A549 (cell line): ENCODE data around the gene GRID2. TPM values are rescaled to one million over a fixed set of nuclear protein-coding genes. Genes with fewer than 3 reads are reported as not detected.

Experiments used
- ATAC-seq, 2 experiments: fragments of 200-7000 bp in 1 of 2; fragments of >200 bp in 1 of 2; cut with Nextera tagmentation in 1 of 2; cut with Tn5 transposase in 1 of 2; 3 replicates each; pipeline versions ENCODE4 v1.8.0 to v1.9.1; 2018 to 2020; ENCODE audit warnings: mild to moderate bottlenecking in 1 of 2, moderate library complexity in 1 of 2
- CTCF ChIA-PET: fragments of 300-600 bp; sonication (Branson Sonifier 250); formaldehyde crosslinking; extraction: SDS; loops from one replicate; lab custom pipeline; 2021; ENCODE audit warnings: antibody characterized with exemption, inconsistent platforms; lab: Yijun Ruan, JAX
- POLR2A ChIA-PET: fragments of 350-600 bp; formaldehyde crosslinking; extraction: SDS; loops from one replicate; lab custom pipeline; 2021; ENCODE audit warnings: antibody characterized with exemption, inconsistent platforms; lab: Yijun Ruan, JAX
- DNase-seq, 2 experiments: peaks; one replicate each; pipeline versions ENCODE4 v3.0.0 to v3.0.0-alpha.2; 2011 to 2016; ENCODE audit warnings: low read depth in 1 of 2, low spot score in 1 of 2
- FAIRE-seq: peaks from 2 replicates; lab custom pipeline; 2011; peaks lifted over from hg19 to GRCh38; lab: Jason Lieb, UNC
- H3K27ac ChIP-seq, 2 experiments: fragments of >200 bp; sonication (Bioruptor Twin); formaldehyde crosslinking; 3 replicates each; pipeline ENCODE4 v1.5.1; 2016 to 2017
- H3K4me1 ChIP-seq: fragments of >200 bp; sonication (Bioruptor Twin); formaldehyde crosslinking; 3 replicates; pipeline ENCODE4 v1.6.1; 2016
- H3K4me2 ChIP-seq: fragments of >200 bp; sonication (Bioruptor Twin); formaldehyde crosslinking; 3 replicates; pipeline ENCODE4 v1.6.1; 2016
- H3K4me3 ChIP-seq: fragments of >200 bp; sonication (Bioruptor Twin); formaldehyde crosslinking; 3 replicates; pipeline ENCODE4 v1.5.1; 2016
- H3K9me3 ChIP-seq: fragments of >200 bp; sonication (Bioruptor Twin); formaldehyde crosslinking; 3 replicates; pipeline ENCODE4 v1.6.1; 2016
- BHLHE40 ChIP-seq: IDR thresholded peaks from 2 replicates; pipeline ENCODE4 v1.6.1; 2012; ENCODE audit warnings: low read depth, low read length, inconsistent platforms
- CHD2 ChIP-seq: fragments of 150-350 bp; IDR thresholded peaks from 2 replicates; pipeline ENCODE4 v1.6.1; 2014; ENCODE audit warnings: low read length; ENCODE audit not compliant: partially characterized antibody
- EHF ChIP-seq: fragments of 250-450 bp; sonication (Bioruptor Pico); IDR thresholded peaks from 2 replicates; pipeline ENCODE4 v1.5.0; 2020; ENCODE audit warnings: mild to moderate bottlenecking
- FOSB ChIP-seq: fragments of 250-450 bp; sonication (Bioruptor Pico); IDR thresholded peaks from 2 replicates; pipeline ENCODE4 v1.5.0; 2020; ENCODE audit warnings: mild to moderate bottlenecking, moderate library complexity
- FOSL2 ChIP-seq, 2 experiments: fragments of 450-650 bp in 1 of 2; fragments of >200 bp in 1 of 2; sonication (Bioruptor Twin) in 1 of 2; formaldehyde crosslinking; IDR thresholded peaks; 2 replicates each; pipeline versions ENCODE4 v1.5.0 to v1.6.1; 2016 to 2020; ENCODE audit warnings: mild to moderate bottlenecking in 1 of 2, moderate library complexity in 1 of 2
- HOXA7 ChIP-seq: fragments of 250-450 bp; sonication (Bioruptor Pico); IDR thresholded peaks from 2 replicates; pipeline ENCODE4 v1.5.0; 2020; ENCODE audit warnings: mild to moderate bottlenecking, moderate library complexity
- JUNB ChIP-seq: fragments of >200 bp; sonication (Bioruptor Twin); formaldehyde crosslinking; IDR thresholded peaks from 2 replicates; pipeline ENCODE4 v1.6.1; 2016
- KDM1A ChIP-seq: fragments of 200-600 bp; sonication (generic); IDR thresholded peaks from 2 replicates; pipeline ENCODE4 v1.6.1; 2016; ENCODE audit warnings: low read depth, mild to moderate bottlenecking
- MYC ChIP-seq: IDR thresholded peaks from 2 replicates; pipeline ENCODE4 v1.6.1; 2012; ENCODE audit warnings: mild to moderate bottlenecking, inconsistent platforms, low read length, improper control_type of control experiment, borderline replicate concordance
- PHF8 ChIP-seq: fragments of 200-600 bp; sonication (generic); IDR thresholded peaks from 2 replicates; pipeline ENCODE4 v1.6.1; 2016; ENCODE audit warnings: low read depth, mild to moderate bottlenecking, antibody characterized with exemption, moderate library complexity, borderline replicate concordance
- POLR2AphosphoS2 ChIP-seq: conservative IDR thresholded peaks from 2 replicates; pipeline ENCODE4 v1.6.1; 2012; ENCODE audit warnings: low read length, improper control_type of control experiment, inconsistent platforms
- RCOR1 ChIP-seq: fragments of 150-350 bp; IDR thresholded peaks from 2 replicates; pipeline ENCODE4 v1.6.1; 2014; ENCODE audit warnings: antibody characterized with exemption, low read length, low read depth
- TP53 ChIP-seq: fragments of 250-450 bp; sonication (Bioruptor Pico); IDR thresholded peaks from 2 replicates; pipeline ENCODE4 v1.5.0; 2021; ENCODE audit warnings: mild to moderate bottlenecking, moderate library complexity
- ZNF302 ChIP-seq: fragments of 250-450 bp; sonication (Bioruptor Pico); IDR thresholded peaks from 2 replicates; pipeline ENCODE4 v1.9.0; 2021; ENCODE audit warnings: inconsistent platforms, mild to moderate bottlenecking, moderate library complexity
- WGBS: methylation state at CpG from one replicate; pipeline ENCODE4 v1.1.6; 2017; ENCODE audit errors: missing lambda C conversion rate; 5-methylcytosine and 5-hydroxymethylcytosine counted together
- polyA plus RNA-seq, 4 experiments: library from polyadenylated mRNA; depleted of rRNA in 3 of 4; stranded (reverse); fragments of >200 nt; fragmentation: RNase III in 1 of 4; extraction: RNeasy Plus Mini Kit Qiagen cat#74134 plus additional on column Dnase treatment in 1 of 4; gene quantifications; 2 replicates in 3 of 4; 3 replicates in 1 of 4; pipeline ENCODE4 v1.2.3, GENCODE V29; 2011 to 2017
- TF ChIP-seq, protein P1 (sequence below): fragments of 150-350 bp; IDR thresholded peaks from 2 replicates; pipeline ENCODE4 v1.6.1; 2014; ENCODE audit warnings: low read depth, mild to moderate bottlenecking, low read length
- TF ChIP-seq, protein P2 (sequence below): IDR thresholded peaks from 2 replicates; pipeline ENCODE4 v1.6.1; 2012
- TF ChIP-seq, protein P3 (sequence below): fragments of 200-600 bp; sonication (generic); IDR thresholded peaks from 2 replicates; pipeline ENCODE4 v1.6.1; 2016; ENCODE audit warnings: antibody characterized with exemption, mild to moderate bottlenecking, moderate library complexity
- TF ChIP-seq, protein P4 (sequence below): fragments of 250-450 bp; sonication (Bioruptor Pico); IDR thresholded peaks from 2 replicates; pipeline ENCODE4 v1.5.0; 2020; ENCODE audit warnings: low read depth, mild to moderate bottlenecking, moderate library complexity

Gene GRID2
- polyA plus RNA-seq, 2 of the 4 experiments (the other 2 are of a cell fraction): not detected

DNA sequence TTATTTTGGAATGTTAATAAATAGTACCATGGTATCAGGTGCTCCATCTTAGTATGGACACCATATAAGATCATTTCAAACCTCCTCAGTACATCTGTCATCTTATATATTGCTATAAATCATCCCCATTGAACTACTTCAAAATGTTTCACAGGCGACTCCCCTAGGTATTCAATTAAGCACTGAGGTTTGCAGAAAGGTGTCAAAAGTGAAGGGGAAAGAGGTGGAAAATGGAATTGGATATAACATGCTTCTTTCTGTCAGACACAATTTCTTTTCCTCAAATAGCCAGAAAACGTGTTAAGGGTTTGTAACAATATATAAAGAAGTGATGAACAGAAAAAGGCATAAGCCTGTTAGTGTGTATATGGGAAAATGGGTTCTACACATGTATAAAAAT is 325.5 kb downstream of the GRID2 start:
- ATAC-seq (no peak), FAIRE-seq (no peak), DNase-seq (no peak)
- Histone ChIP-seq H3K4me1 (no peaks in the 10 kb centered on the region), H3K4me2 (no peak overlapping the region), H3K27ac (no peak overlapping the region), H3K9me3 (no peaks in the 10 kb centered on the region), H3K4me3 (no peak overlapping the region)
- POLR2A ChIA-PET: no interaction called here
- 30% methylated on average over 2 of the region's 2 CpGs for WGBS
- CTCF ChIA-PET: no interaction called here
- TF ChIP-seq CHD2 (no peak), HOXA7 (CRISPR knock-in tag) (no peak), EHF (CRISPR knock-in tag) (no peak), KDM1A (no peak), MYC (no peak), JUNB (no peak), POLR2AphosphoS2 (no peak), FOSB (CRISPR knock-in tag) (no peak), BHLHE40 (no peak), ZNF302 (CRISPR knock-in tag) (no peak), TP53 (CRISPR knock-in tag) (no peak)
- TF ChIP-seq, protein P1, sequence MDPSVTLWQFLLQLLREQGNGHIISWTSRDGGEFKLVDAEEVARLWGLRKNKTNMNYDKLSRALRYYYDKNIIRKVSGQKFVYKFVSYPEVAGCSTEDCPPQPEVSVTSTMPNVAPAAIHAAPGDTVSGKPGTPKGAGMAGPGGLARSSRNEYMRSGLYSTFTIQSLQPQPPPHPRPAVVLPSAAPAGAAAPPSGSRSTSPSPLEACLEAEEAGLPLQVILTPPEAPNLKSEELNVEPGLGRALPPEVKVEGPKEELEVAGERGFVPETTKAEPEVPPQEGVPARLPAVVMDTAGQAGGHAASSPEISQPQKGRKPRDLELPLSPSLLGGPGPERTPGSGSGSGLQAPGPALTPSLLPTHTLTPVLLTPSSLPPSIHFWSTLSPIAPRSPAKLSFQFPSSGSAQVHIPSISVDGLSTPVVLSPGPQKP: no peak
- TF ChIP-seq, protein P2, sequence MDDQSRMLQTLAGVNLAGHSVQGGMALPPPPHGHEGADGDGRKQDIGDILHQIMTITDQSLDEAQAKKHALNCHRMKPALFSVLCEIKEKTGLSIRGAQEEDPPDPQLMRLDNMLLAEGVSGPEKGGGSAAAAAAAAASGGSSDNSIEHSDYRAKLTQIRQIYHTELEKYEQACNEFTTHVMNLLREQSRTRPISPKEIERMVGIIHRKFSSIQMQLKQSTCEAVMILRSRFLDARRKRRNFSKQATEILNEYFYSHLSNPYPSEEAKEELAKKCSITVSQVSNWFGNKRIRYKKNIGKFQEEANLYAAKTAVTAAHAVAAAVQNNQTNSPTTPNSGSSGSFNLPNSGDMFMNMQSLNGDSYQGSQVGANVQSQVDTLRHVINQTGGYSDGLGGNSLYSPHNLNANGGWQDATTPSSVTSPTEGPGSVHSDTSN: no peak
- TF ChIP-seq, protein P3, sequence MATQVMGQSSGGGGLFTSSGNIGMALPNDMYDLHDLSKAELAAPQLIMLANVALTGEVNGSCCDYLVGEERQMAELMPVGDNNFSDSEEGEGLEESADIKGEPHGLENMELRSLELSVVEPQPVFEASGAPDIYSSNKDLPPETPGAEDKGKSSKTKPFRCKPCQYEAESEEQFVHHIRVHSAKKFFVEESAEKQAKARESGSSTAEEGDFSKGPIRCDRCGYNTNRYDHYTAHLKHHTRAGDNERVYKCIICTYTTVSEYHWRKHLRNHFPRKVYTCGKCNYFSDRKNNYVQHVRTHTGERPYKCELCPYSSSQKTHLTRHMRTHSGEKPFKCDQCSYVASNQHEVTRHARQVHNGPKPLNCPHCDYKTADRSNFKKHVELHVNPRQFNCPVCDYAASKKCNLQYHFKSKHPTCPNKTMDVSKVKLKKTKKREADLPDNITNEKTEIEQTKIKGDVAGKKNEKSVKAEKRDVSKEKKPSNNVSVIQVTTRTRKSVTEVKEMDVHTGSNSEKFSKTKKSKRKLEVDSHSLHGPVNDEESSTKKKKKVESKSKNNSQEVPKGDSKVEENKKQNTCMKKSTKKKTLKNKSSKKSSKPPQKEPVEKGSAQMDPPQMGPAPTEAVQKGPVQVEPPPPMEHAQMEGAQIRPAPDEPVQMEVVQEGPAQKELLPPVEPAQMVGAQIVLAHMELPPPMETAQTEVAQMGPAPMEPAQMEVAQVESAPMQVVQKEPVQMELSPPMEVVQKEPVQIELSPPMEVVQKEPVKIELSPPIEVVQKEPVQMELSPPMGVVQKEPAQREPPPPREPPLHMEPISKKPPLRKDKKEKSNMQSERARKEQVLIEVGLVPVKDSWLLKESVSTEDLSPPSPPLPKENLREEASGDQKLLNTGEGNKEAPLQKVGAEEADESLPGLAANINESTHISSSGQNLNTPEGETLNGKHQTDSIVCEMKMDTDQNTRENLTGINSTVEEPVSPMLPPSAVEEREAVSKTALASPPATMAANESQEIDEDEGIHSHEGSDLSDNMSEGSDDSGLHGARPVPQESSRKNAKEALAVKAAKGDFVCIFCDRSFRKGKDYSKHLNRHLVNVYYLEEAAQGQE: no peak
- TF ChIP-seq, all 56 proteins: peak for 0

GRCh38 chr4:92634882-92635281 is 331.1 kb downstream of the GRID2 start:
- TF ChIP-seq RCOR1: no peak
- no peak for TF ChIP-seq PHF8
- TF ChIP-seq, protein P4, sequence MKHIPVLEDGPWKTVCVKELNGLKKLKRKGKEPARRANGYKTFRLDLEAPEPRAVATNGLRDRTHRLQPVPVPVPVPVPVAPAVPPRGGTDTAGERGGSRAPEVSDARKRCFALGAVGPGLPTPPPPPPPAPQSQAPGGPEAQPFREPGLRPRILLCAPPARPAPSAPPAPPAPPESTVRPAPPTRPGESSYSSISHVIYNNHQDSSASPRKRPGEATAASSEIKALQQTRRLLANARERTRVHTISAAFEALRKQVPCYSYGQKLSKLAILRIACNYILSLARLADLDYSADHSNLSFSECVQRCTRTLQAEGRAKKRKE (CRISPR knock-in tag): no peak
- TF ChIP-seq FOSL2 (IDR thresholded peaks at IDR 0.05): no peak
- no peak for TF ChIP-seq FOSL2 (CRISPR knock-in tag; IDR thresholded peaks at IDR 0.05)
- no peak for TF ChIP-seq BHLHE40
- FAIRE-seq (no peak), DNase-seq (no peak), ATAC-seq (no peak)
- Histone ChIP-seq H3K9me3 (no peaks in the 10 kb centered on the region), H3K4me1 (no peaks in the 10 kb centered on the region), H3K4me3 (no peak overlapping the region), H3K4me2 (no peak overlapping the region), H3K27ac (no peak overlapping the region)
- WGBS: 26% methylated on average over 3 of the region's 3 CpGs
- ChIA-PET POLR2A (no interaction called here), CTCF (no interaction called here)
